Bronchus fibroblast of lung (primary cell): ENCODE results near the gene COL4A6. TPM values are rescaled to one million over a fixed set of nuclear protein-coding genes. Genes with fewer than 3 reads are reported as not detected.

Source experiments
- total RNA-seq: library from RNA; depleted of rRNA; stranded (reverse); fragments of >200 nt; gene quantifications from 2 replicates; pipeline ENCODE4 v1.2.3, GENCODE V29; 2015

COL4A6 gene
- total RNA-seq, result 2.0 and 2.7 TPM in 2 replicates

DNA sequence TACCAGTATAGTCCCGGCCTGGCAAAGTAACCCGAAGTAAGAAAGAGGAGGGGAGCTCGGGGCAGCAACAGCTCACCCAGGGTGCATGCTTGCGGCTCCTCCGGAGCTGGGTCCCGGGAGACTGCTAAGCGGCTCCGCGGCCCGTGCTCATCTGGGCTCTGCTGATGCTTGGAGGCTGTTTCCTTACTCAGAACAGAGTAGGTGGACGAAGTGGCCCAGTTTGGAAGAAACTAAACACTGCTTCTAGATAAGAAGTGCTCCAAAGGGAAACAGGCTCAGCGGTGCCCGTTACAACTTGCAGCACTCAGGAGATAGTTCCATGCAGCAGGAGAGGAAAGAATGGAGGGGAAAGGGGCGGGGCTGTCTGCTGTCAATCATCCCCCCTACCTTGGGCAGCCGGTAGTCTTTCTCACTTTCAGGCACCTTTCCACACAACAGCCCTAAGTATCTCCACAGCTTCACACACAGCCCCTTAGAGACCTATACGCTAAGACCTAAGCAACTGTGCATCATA, at the start of gene COL4A6:
Gene COL4A6 (minus strand): TSS at position 313 of the 514 bp plus-strand sequence. CDS start 226 bp downstream, at position 87.

DNA sequence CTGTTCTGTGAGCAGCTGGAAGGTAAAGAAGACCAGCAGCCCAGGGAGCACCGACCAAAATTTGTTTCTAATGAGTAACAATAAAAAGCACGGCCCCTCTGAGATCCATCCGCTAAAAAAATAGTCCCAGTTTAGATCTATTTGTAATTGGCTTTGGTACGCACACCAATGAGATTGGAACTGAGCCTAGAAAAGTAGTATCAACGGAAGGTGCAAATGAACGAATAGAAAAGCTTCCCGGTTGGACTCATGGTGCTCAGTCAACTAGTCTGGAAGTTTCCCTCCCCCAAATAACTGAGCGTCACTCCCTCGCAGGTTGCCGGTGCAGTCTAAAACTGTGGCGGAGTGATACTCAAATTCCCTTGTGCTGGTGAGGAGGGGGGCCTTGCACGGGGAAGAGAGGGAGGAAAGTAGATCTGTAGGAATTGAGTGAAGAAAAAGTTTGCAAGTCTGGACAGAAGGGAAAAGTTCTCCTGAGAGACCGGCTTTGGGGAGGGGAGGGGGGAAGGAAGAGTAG, 1.3 kb upstream of the COL4A6 start, which contains the start of gene COL4A5:
Gene COL4A5 (plus strand): TSS at position 413 of the 517 bp plus-strand sequence. CDS start 288 bp downstream, outside the sequence.

Other genes with a start within 250 kb of the COL4A6 start
- gene COL4A5, start 1.4 kb upstream of the COL4A6 start, total RNA-seq, result 14.6 and 19.5 TPM in 2 replicates